CD4-positive, alpha-beta T cell treated with Interleukin-4 for 1 hour (primary cell): ENCODE measurements around the gene EMILIN1.
"Not testable (repeated sequence)": the region's sequence is repeated elsewhere in the genome, so short reads cannot be mapped to it uniquely, and the experiment has no call there.

ENCODE experiments used
- DNase-seq, 2 donors: peaks; one replicate each; pipeline ENCODE4 v3.0.0-alpha.2; 2020 to 2022

Gene EMILIN1

GRCh38 chr2:27095745-27096651 lies 17.6 kb downstream of the EMILIN1 start:
- peak; percentile 51 to 54 for DNase-seq

- DNase-seq: peak in 1 of 2 donors; percentile 19
These were observed 18.4 kb downstream of the EMILIN1 start for GRCh38 chr2:27096748-27097297.

DNA sequence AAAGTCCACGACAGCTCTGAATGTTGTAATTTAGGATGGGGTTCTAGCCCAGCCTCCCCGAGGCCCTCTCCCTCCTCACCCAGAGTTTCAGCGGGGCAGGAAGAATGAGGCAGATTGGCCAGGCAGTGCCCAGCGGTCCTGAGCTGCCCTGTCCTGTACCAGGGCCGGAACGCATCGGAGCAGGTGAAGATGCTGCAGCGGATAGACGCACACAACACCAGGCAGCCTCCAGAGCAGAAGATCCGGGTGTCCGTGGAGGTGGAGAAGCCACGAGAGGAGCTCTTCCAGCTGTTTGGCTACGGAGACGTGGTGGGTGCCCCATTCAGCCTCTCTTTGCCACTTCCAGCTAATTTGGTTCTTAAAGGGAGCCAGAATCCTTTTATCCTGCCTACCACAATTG lies 18.9 kb downstream of the EMILIN1 start:
- DNase-seq: no peak

DNA sequence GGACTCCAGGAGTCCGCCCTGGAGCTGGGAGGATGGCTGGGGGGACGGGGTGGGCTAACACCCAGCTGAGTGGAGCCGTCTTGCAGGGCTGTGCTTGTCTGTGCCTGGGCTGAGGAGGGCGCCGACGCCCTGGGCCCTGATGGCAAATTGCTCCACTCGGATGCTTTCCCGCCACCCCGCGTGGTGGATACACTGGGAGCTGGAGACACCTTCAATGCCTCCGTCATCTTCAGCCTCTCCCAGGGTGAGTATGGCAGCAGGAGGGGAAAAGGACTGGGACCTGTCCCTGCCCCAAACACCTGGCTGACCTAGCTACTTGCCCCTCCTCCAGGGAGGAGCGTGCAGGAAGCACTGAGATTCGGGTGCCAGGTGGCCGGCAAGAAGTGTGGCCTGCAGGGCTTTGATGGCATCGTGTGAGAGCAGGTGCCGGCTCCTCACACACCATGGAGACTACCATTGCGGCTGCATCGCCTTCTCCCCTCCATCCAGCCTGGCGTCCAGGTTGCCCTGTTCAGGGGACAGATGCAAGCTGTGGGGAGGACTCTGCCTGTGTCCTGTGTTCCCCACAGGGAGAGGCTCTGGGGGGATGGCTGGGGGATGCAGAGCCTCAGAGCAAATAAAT lies 21.0 kb downstream of the EMILIN1 start:
- DNase-seq: no peak

- no peak for DNase-seq
These were observed 21.6 kb downstream of the EMILIN1 start for GRCh38 chr2:27100036-27100435.

DNA sequence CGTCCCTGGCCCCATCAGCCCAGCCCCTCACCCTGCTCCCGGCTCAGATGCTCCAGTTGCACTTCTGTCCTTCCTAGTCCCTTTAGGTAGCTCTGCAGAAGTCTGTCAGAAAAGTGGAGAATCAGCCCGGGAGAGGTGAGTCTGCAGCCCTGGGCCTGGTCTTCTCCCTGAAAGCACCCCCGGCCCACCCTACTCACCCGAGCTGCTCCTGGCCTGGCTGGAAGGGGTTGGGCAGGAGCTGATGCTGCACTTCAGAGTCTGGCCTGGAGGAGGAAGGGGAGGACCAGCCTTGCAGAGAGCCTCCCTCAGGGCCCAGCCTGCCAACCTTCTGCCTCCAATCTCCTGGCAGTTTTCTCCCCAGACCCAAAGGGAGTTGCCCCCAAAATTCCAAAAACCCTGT lies 23.9 kb downstream of the EMILIN1 start:
- no peak for DNase-seq

DNA sequence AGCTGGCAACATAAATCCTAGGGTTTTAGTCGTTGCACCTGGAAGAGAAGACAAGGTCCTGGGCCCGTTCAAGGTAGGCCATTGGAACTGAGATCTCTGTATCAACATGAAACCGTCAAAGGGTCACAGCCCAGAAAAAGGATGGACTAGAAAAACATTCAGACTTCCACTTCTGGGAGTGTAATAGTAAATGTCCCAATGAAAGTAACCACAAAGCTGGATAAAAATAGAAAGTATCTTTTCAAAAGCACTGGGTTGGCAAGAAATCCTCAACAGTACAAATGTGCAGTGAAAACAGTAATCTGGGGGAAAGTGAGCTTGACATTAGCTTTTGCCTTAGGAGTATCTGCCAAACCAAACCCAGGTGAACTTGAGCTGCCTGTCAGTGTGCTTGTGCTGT lies 27.6 kb downstream of the EMILIN1 start:
- no peak for DNase-seq

GRCh38 chr2:27108221-27108620 lies 29.8 kb downstream of the EMILIN1 start:
- DNase-seq: no peak

DNA sequence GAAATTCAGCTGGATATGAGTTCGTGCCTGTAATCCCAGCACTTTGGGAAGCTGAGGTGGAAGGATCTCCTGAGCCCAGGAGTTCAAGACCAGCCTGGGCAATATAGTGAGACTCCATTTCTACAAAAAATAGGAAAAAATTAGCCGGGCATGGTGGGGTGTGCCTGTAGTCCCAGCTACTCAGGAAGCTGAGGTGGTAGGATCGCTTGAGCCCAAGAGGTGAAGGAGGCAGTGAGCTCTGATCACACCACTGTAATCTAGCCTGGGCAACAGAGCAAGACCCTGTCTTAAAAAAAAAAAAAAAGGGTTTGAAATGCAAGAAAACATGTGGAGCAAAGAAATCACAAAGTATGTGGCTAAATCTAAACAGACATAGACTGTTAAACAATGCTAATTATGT lies 30.7 kb downstream of the EMILIN1 start:
- no peak for DNase-seq

- DNase-seq: not testable (repeated sequence)
These were observed 32.4 kb downstream of the EMILIN1 start for GRCh38 chr2:27110603-27111352.

GRCh38 chr2:27111392-27112078 lies 33.1 kb downstream of the EMILIN1 start:
- not testable (repeated sequence) for DNase-seq

DNA sequence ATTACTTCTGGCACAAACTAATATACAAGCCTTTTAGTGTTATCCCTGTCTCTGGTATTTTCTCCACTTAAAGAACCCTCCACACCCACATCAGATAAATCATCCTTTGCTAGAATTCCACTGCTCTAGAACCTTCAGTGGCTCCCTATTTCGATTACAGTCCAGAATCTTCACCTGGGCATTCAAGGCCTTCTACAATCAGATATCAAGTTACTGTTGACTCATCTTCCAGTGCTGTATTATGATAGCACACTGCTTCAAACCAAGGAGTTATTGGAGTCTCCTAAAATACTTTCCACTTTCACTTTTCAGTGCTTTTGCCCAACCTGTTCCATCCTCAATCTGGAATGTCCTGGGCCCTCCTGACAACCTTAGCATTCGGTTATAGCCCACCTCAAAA lies 37.1 kb downstream of the EMILIN1 start:
- no peak for DNase-seq

DNA sequence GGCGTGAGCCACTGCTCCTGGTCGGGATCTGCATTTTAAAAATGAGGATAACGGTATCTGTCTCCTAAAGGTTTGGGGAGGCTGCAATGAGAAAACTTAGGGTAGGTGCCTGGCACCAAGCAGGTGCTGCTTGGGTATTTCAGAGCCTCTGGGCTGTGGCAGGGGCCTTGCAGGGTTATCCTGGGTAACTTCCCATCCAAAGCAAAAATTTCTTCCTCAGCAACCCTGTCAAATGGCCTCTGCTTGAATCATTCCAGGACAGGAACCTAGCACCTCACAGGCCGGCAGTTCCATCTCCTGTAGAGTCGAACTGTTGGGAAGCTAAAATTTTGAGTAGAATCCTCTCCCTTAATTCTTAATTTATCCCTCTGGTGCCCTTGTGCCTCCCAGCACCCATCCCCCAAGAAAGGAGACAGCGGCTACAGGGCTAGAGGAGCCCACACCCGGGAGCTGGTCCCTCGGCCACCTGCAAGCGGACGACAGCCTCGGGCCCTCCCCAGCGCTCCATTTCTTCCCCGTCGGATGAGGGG lies 39.6 kb downstream of the EMILIN1 start:
- no peak for DNase-seq

- no peak for DNase-seq
These were observed 40.3 kb downstream of the EMILIN1 start, which contains the start of gene CGREF1 for GRCh38 chr2:27118525-27119329. TSS of gene CGREF1 (minus strand) at chr2:27119128. CDS start at chr2:27104366, 14,762 bp downstream.

DNA sequence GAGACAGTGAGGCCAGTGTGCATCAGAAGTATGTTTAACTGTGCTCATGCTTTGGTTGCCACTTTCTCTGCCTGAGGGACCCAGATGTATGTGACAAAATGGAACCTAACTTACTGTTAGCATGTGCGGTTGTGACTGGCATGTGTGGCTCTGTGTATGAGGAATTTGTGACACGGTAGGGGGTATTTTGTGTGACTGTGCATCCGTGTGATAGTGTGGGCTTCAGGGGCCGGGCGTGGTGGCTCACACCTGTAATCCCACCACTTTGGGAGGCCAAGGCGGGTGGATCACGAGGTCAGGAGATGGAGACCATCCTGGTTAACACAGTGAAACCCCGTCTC lies 40.9 kb downstream of the EMILIN1 start:
- DNase-seq: not testable (repeated sequence)

- no peak for DNase-seq
These were observed 43.5 kb downstream of the EMILIN1 start for GRCh38 chr2:27121906-27122305.

DNA sequence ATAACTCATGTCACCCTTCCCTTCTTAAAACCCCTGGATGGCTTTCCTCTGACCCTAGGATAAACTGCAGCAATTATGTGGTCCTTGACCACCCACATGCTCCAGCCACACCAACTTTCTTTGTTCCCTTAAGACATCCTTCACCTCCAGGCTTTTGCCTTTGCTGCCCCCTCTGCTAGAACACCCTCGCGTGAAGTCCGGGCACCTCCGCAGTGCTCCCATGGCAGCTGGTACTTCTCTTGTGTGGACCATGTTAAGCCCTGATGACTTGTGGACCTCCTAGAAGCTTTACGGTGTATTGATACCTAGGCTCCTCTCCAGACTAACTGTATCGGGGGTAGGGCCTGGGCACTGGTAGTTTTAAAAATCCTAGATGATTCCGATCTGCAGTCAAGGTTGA lies 44.4 kb downstream of the EMILIN1 start:
- no peak for DNase-seq

- peak; percentile 75 to 80 for DNase-seq
These were observed 45.1 kb downstream of the EMILIN1 start, which contains the start of gene ABHD1 for GRCh38 chr2:27123302-27124150. TSS of gene ABHD1 (plus strand) at chr2:27123815. CDS start at chr2:27123949, 134 bp downstream.

- no peak for DNase-seq
These were observed 46.7 kb downstream of the EMILIN1 start for GRCh38 chr2:27125104-27125503.

DNA sequence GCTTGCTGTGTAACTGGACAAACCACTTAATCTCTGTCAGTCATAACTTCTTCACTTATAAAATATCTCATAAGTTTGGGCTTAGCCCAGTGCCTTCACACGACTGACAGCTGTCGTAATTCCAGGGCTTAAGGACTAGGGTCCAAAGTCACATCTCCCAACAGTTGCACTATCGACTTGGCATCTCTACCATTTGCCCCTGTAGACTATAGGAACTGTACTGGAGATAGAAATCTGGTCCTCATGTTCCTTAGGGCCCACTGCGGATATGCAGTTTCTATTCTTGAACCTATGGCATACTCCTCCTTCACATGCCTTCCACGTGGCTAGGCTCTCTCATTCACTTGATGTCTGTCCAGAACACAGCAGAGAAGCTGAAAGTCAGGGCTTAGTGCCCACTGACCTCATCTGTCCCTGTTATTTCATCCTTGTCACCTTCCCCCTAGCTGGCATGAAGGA lies 47.9 kb downstream of the EMILIN1 start:
- no peak for DNase-seq
